ENCODE results near the gene PEBP1.
A peak's percentile ranks its signal among the peaks of the same experiment; 100 is the strongest.

Gene PEBP1

GRCh38 chr12:118190266-118190665 lies 54.3 kb downstream of the PEBP1 start:
- Mint-ChIP-seq H3K27ac (peak overlapping the region; percentile 96), H3K27me3 (ENCODE audit: low read depth, poor library complexity) (peaks cover 3% of the 10 kb centered on the region), H3K9me3 (no peaks in the 10 kb centered on the region), H3K4me1 (peaks cover 32% of the 10 kb centered on the region), H3K4me3 (peak overlapping the region; percentile 76), H3K36me3 (ENCODE audit: low read depth) (no peaks in the 10 kb centered on the region)
- DNase-seq, result no peak
- no peak for TF ChIP-seq CTCF (IDR thresholded peaks at IDR 0.05)

- H3K4me3 Mint-ChIP-seq, result no peak overlapping the region
- no peak overlapping the region for H3K27ac Mint-ChIP-seq
- no peak for DNase-seq
- no peaks in the 10 kb centered on the region for H3K9me3 Mint-ChIP-seq
- TF ChIP-seq CTCF (IDR thresholded peaks at IDR 0.05), result no peak
- no peaks in the 10 kb centered on the region for H3K36me3 Mint-ChIP-seq (ENCODE audit: low read depth)
- peaks cover 3% of the 10 kb centered on the region for H3K27me3 Mint-ChIP-seq (ENCODE audit: low read depth, poor library complexity)
- peaks cover 24% of the 10 kb centered on the region for H3K4me1 Mint-ChIP-seq
These were observed 57.6 kb downstream of the PEBP1 start for GRCh38 chr12:118193477-118193876.

- DNase-seq, result no peak
- H3K9me3 Mint-ChIP-seq, result no peaks in the 10 kb centered on the region
- H3K27me3 Mint-ChIP-seq (ENCODE audit: low read depth, poor library complexity), result peaks cover 3% of the 10 kb centered on the region
- peaks cover 19% of the 10 kb centered on the region for H3K4me1 Mint-ChIP-seq
- no peak for TF ChIP-seq CTCF (IDR thresholded peaks at IDR 0.05)
- H3K27ac Mint-ChIP-seq, result peak overlapping the region; percentile 77
- H3K4me3 Mint-ChIP-seq, result no peak overlapping the region
- H3K36me3 Mint-ChIP-seq (ENCODE audit: low read depth), result no peaks in the 10 kb centered on the region
These were observed 58.0 kb downstream of the PEBP1 start for GRCh38 chr12:118193958-118194357.
